H9 (cell line): Measurements from ENCODE around the gene CLRN3. TPM values are rescaled to one million over a fixed set of nuclear protein-coding genes. Genes with fewer than 3 reads are reported as not detected.

Experiments
- DNase-seq: peaks from one replicate; pipeline ENCODE4 v3.0.0-alpha.2; 2017
- H2AFZ ChIP-seq: one replicate; pipeline ENCODE4 v1.6.1; 2013; ENCODE audit warnings: mild to moderate bottlenecking, low read length, control low read depth, moderate library complexity
- H2AK5ac ChIP-seq: 2 replicates; pipeline ENCODE4 v1.6.1; 2013; ENCODE audit warnings: low read length, control low read depth, mixed read lengths; ENCODE audit not compliant: insufficient read length
- H2BK120ac ChIP-seq: one replicate; pipeline ENCODE4 v1.6.1; 2013; ENCODE audit warnings: low read depth, mild to moderate bottlenecking, low read length, control low read depth, inconsistent platforms; ENCODE audit not compliant: poor library complexity, severe bottlenecking
- H2BK12ac ChIP-seq: 2 replicates; pipeline ENCODE4 v1.6.1; 2013; ENCODE audit warnings: low read length, control low read depth, mixed read lengths, low read depth; ENCODE audit not compliant: insufficient read length
- H2BK15ac ChIP-seq: 2 replicates; pipeline ENCODE4 v1.6.1; 2013; ENCODE audit warnings: low read depth, low read length, control low read depth
- H2BK20ac ChIP-seq: one replicate; pipeline ENCODE4 v1.6.1; 2013; ENCODE audit warnings: low read depth, mild to moderate bottlenecking, low read length, control low read depth, inconsistent platforms; ENCODE audit not compliant: poor library complexity, severe bottlenecking
- H2BK5ac ChIP-seq: 2 replicates; pipeline ENCODE4 v1.6.1; 2013; ENCODE audit warnings: low read length, control low read depth, mixed read lengths; ENCODE audit not compliant: insufficient read length
- H3K14ac ChIP-seq: 2 replicates; pipeline ENCODE4 v1.6.1; 2013; ENCODE audit warnings: low read length, control low read depth; ENCODE audit not compliant: insufficient read depth
- H3K18ac ChIP-seq: 2 replicates; pipeline ENCODE4 v1.6.1; 2013; ENCODE audit warnings: low read depth, mild to moderate bottlenecking, mixed read lengths, low read length, control low read depth; ENCODE audit not compliant: insufficient read length
- H3K23ac ChIP-seq: 2 replicates; pipeline ENCODE4 v1.6.1; 2013; ENCODE audit warnings: low read length, control low read depth, mixed read lengths, low read depth; ENCODE audit not compliant: insufficient read length
- H3K23me2 ChIP-seq: 2 replicates; pipeline ENCODE4 v1.6.1; 2013; ENCODE audit warnings: low read depth, mild to moderate bottlenecking, mixed read lengths, low read length, control low read depth; ENCODE audit not compliant: insufficient read length, poor library complexity, severe bottlenecking
- H3K27ac ChIP-seq: 2 replicates; pipeline ENCODE4 v1.5.1; 2013; ENCODE audit warnings: low read length, control low read depth, mixed read lengths, low read depth; ENCODE audit not compliant: insufficient read length
- H3K27me3 ChIP-seq: 2 replicates; pipeline ENCODE4 v1.6.1; 2013; ENCODE audit warnings: low read length, control low read depth, inconsistent platforms; ENCODE audit not compliant: insufficient read depth
- H3K4ac ChIP-seq: 2 replicates; pipeline ENCODE4 v1.6.1; 2013; ENCODE audit warnings: low read depth, mild to moderate bottlenecking, control low read depth, inconsistent platforms, low read length, moderate library complexity
- H3K4me1 ChIP-seq: 2 replicates; pipeline ENCODE4 v1.6.1; 2013; ENCODE audit warnings: low read length, control low read depth, inconsistent platforms; ENCODE audit not compliant: insufficient read depth
- H3K4me2 ChIP-seq: 2 replicates; pipeline ENCODE4 v1.6.1; 2013; ENCODE audit warnings: low read length, control low read depth, mixed read lengths; ENCODE audit not compliant: insufficient read length, insufficient read depth
- H3K56ac ChIP-seq: 2 replicates; pipeline ENCODE4 v1.6.1; 2013; ENCODE audit warnings: low read depth, mild to moderate bottlenecking, mixed read lengths, low read length, control low read depth; ENCODE audit not compliant: insufficient read length
- H3K79me1 ChIP-seq: 2 replicates; pipeline ENCODE4 v1.6.1; 2013; ENCODE audit warnings: low read depth, mild to moderate bottlenecking, moderate library complexity, low read length, control low read depth, inconsistent platforms; ENCODE audit not compliant: insufficient read depth, poor library complexity, severe bottlenecking
- H3K79me2 ChIP-seq: 2 replicates; pipeline ENCODE4 v1.6.1; 2013; ENCODE audit warnings: low read length, control low read depth, inconsistent platforms; ENCODE audit not compliant: insufficient read depth
- H3K9ac ChIP-seq: 2 replicates; pipeline ENCODE4 v1.6.1; 2013; ENCODE audit warnings: low read length, control low read depth, mixed read lengths; ENCODE audit not compliant: insufficient read length; ENCODE audit errors: extremely low read depth
- H3K9me3 ChIP-seq: one replicate; pipeline ENCODE4 v1.6.1; 2013; ENCODE audit warnings: low read depth, low read length, inconsistent platforms; ENCODE audit not compliant: control insufficient read depth
- H3T11ph ChIP-seq: one replicate; pipeline ENCODE4 v1.6.1; 2013; ENCODE audit warnings: mild to moderate bottlenecking, low read length, control low read depth, inconsistent platforms
- H4K20me1 ChIP-seq: one replicate; pipeline ENCODE4 v1.6.1; 2013; ENCODE audit not compliant: control insufficient read depth, insufficient read length, insufficient read depth
- H4K5ac ChIP-seq: 2 replicates; pipeline ENCODE4 v1.6.1; 2013; ENCODE audit warnings: low read depth, mild to moderate bottlenecking, mixed read lengths, low read length, control low read depth; ENCODE audit not compliant: insufficient read length
- H4K8ac ChIP-seq: replicated peaks from 2 replicates; pipeline ENCODE4 v1.6.1; 2013; ENCODE audit warnings: low read length, control low read depth, mixed read lengths, low read depth; ENCODE audit not compliant: insufficient read length
- H4K91ac ChIP-seq: 2 replicates; pipeline ENCODE4 v1.6.1; 2013; ENCODE audit warnings: low read depth, mild to moderate bottlenecking, moderate library complexity, mixed read lengths, low read length, control low read depth; ENCODE audit not compliant: insufficient read length
- H3K27ac Mint-ChIP-seq, 3 experiments: 2 replicates in 2 of 3; 3 replicates in 1 of 3; pipeline ENCODE4 v1.8.0; 2020 to 2021; ENCODE audit warnings: mixed read lengths in 3 of 3, mild to moderate bottlenecking in 1 of 3, moderate library complexity in 1 of 3
- H3K27me3 Mint-ChIP-seq: 2 replicates; pipeline ENCODE4 v1.8.0; 2021; ENCODE audit warnings: low read depth, mild to moderate bottlenecking, moderate library complexity, mixed read lengths
- H3K36me3 Mint-ChIP-seq, 3 experiments: 2 replicates in 2 of 3; 3 replicates in 1 of 3; pipeline ENCODE4 v1.8.0; 2020 to 2021; ENCODE audit warnings: low read depth in 3 of 3, mixed read lengths in 3 of 3; ENCODE audit not compliant: insufficient read depth in 1 of 3
- H3K4me1 Mint-ChIP-seq, 2 experiments: 2 replicates each; pipeline ENCODE4 v1.8.0; 2020; ENCODE audit warnings: mixed read lengths in 2 of 2
- H3K4me3 Mint-ChIP-seq, 2 experiments: 2 replicates in 1 of 2; 3 replicates in 1 of 2; pipeline ENCODE4 v1.8.0; 2020 to 2021; ENCODE audit warnings: mild to moderate bottlenecking in 2 of 2, mixed read lengths in 2 of 2, moderate library complexity in 1 of 2
- H3K9me3 Mint-ChIP-seq, 2 experiments: 2 replicates in 1 of 2; 3 replicates in 1 of 2; pipeline ENCODE4 v1.8.0; 2020; ENCODE audit warnings: mild to moderate bottlenecking in 2 of 2, mixed read lengths in 2 of 2, moderate library complexity in 1 of 2
- WGBS: extraction: QIAGEN DNeasy Blood & Tissue Kit; methylation state at CpG from one replicate; pipeline ENCODE4 v1.1.7; 2013; ENCODE audit warnings: missing lambda C conversion rate, low lambda C conversion rate, mixed read lengths; ENCODE audit not compliant: insufficient read length; ENCODE audit errors: extremely low coverage; 5-methylcytosine and 5-hydroxymethylcytosine counted together
- total RNA-seq: library from RNA; stranded (reverse); gene quantifications from 2 replicates; pipeline ENCODE4 v1.2.1, GENCODE V29; 2021
- TF ChIP-seq, protein P1 (sequence below): fragments of 200-600 bp; sonication (generic); conservative IDR thresholded peaks from 3 replicates; pipeline ENCODE4 v1.8.0; 2021; ENCODE audit warnings: antibody characterized with exemption, mild to moderate bottlenecking

CLRN3 gene
- total RNA-seq, 1 experiment from 2014 or later = not detected

DNA sequence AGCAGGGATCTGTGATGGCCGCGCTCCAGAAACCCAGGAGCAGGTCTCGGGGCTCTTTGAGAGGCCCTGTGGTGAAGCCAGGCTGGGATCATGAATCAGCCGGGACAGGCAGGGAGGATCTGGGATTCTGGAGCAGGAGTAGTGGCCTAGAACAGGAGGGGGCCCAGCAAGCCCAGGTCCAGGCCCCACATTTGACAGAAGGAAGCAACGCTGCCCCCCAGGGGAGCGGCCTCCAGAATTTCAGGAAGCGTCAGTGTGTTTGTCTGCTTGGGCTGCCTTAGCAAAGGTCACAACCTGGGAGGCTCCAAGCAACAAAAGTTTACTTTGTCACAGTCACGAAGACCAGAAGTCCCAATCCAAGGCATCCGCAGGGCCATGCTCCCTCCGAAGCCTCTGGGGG, 36.8 kb downstream of the CLRN3 start:
- DNase-seq = no peak
- Mint-ChIP-seq H3K4me1 (peaks cover 2 to 10% of the 10 kb centered on the region in 2 experiments; a peak in 2 of 4 replicates), H3K36me3 (no peaks in the 10 kb centered on the region), H3K4me3 (no peak overlapping the region), H3K27me3 (peaks cover 11% of the 10 kb centered on the region), H3K9me3 (peaks cover 0 to 4% of the 10 kb centered on the region in 2 experiments; a peak in 1 of 5 replicates), H3K27ac (no peak overlapping the region)
- H3K14ac ChIP-seq = no peak overlapping the region
- no CpG with 5 or more reads among the region's 10 CpGs for WGBS
- no peaks in the 10 kb centered on the region for H3K27me3 ChIP-seq
- H3K56ac ChIP-seq = no peak overlapping the region
- peaks cover 4% of the 10 kb centered on the region for H3K23me2 ChIP-seq
- H3K18ac ChIP-seq = no peak overlapping the region
- no peaks in the 10 kb centered on the region for H3K9me3 ChIP-seq
- H3K79me1 ChIP-seq = no peaks in the 10 kb centered on the region
- H3K23ac ChIP-seq = no peak overlapping the region
- no peak overlapping the region for H3K9ac ChIP-seq
- H4K20me1 ChIP-seq = no peaks in the 10 kb centered on the region
- H2BK120ac ChIP-seq = no peak overlapping the region
- H4K8ac ChIP-seq = no peak overlapping the region
- no peak overlapping the region for H3T11ph ChIP-seq
- H3K79me2 ChIP-seq = no peaks in the 10 kb centered on the region
- H3K4me2 ChIP-seq = no peak overlapping the region
- no peak overlapping the region for H2AFZ ChIP-seq
- no peaks in the 10 kb centered on the region for H3K4me1 ChIP-seq
- no peak overlapping the region for H2AK5ac ChIP-seq
- no peak overlapping the region for H3K4ac ChIP-seq
- TF ChIP-seq, protein P1, sequence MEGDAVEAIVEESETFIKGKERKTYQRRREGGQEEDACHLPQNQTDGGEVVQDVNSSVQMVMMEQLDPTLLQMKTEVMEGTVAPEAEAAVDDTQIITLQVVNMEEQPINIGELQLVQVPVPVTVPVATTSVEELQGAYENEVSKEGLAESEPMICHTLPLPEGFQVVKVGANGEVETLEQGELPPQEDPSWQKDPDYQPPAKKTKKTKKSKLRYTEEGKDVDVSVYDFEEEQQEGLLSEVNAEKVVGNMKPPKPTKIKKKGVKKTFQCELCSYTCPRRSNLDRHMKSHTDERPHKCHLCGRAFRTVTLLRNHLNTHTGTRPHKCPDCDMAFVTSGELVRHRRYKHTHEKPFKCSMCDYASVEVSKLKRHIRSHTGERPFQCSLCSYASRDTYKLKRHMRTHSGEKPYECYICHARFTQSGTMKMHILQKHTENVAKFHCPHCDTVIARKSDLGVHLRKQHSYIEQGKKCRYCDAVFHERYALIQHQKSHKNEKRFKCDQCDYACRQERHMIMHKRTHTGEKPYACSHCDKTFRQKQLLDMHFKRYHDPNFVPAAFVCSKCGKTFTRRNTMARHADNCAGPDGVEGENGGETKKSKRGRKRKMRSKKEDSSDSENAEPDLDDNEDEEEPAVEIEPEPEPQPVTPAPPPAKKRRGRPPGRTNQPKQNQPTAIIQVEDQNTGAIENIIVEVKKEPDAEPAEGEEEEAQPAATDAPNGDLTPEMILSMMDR = no peak
- H4K91ac ChIP-seq = no peak overlapping the region
- H2BK5ac ChIP-seq = no peak overlapping the region
- H2BK12ac ChIP-seq = no peak overlapping the region
- no peak overlapping the region for H3K27ac ChIP-seq
- no peak overlapping the region for H2BK15ac ChIP-seq
- H2BK20ac ChIP-seq = no peak overlapping the region
- H4K5ac ChIP-seq = no peak overlapping the region
